Measurements from ENCODE around the gene C16orf89.
"Not testable (repeated sequence)": the region's sequence is repeated elsewhere in the genome, so short reads cannot be mapped to it uniquely, and the experiment has no call there.

C16orf89 gene

GRCh38 chr16:5065813-5066212 lies at the start of gene C16orf89:
C16orf89 (minus strand) TSS chr16:5065956; CDS start chr16:5065908, 48 bp downstream.
- no peak for DNase-seq (ENCODE audit: low spot score)

- DNase-seq (ENCODE audit: low spot score), result not testable (repeated sequence)
These were observed 45.2 kb upstream of the C16orf89 start for GRCh38 chr16:5110933-5111332.

- no peak for DNase-seq (ENCODE audit: low spot score)
These were observed 42.9 kb upstream of the C16orf89 start for GRCh38 chr16:5108505-5109158.

GRCh38 chr16:5105039-5105438 lies 39.3 kb upstream of the C16orf89 start:
- not testable (repeated sequence) for DNase-seq (ENCODE audit: low spot score)

GRCh38 chr16:5103296-5104032 lies 37.7 kb upstream of the C16orf89 start:
- not testable (repeated sequence) for DNase-seq (ENCODE audit: low spot score)

GRCh38 chr16:5099174-5099573 lies 33.4 kb upstream of the C16orf89 start:
- not testable (repeated sequence) for DNase-seq (ENCODE audit: low spot score)

GRCh38 chr16:5098221-5099159 lies 32.7 kb upstream of the C16orf89 start:
- peak; percentile 56 for DNase-seq (ENCODE audit: low spot score)

- DNase-seq (ENCODE audit: low spot score), result peak; percentile 96
These were observed 31.9 kb upstream of the C16orf89 start, which contains the start of gene EEF2KMT for GRCh38 chr16:5097470-5098220. EEF2KMT (minus strand) TSS chr16:5097795; CDS start chr16:5097739, 56 bp downstream.

- peak; percentile 36 for DNase-seq (ENCODE audit: low spot score)
These were observed 31.3 kb upstream of the C16orf89 start for GRCh38 chr16:5097061-5097469.

GRCh38 chr16:5096437-5097060 lies 30.8 kb upstream of the C16orf89 start:
- DNase-seq (ENCODE audit: low spot score), result not testable (repeated sequence)

- not testable (repeated sequence) for DNase-seq (ENCODE audit: low spot score)
These were observed 29.5 kb upstream of the C16orf89 start for GRCh38 chr16:5095145-5095830.

- not testable (repeated sequence) for DNase-seq (ENCODE audit: low spot score)
These were observed 28.0 kb upstream of the C16orf89 start for GRCh38 chr16:5093746-5094145.

- not testable (repeated sequence) for DNase-seq (ENCODE audit: low spot score)
These were observed 27.3 kb upstream of the C16orf89 start for GRCh38 chr16:5093081-5093480.

- not testable (repeated sequence) for DNase-seq (ENCODE audit: low spot score)
These were observed 24.8 kb upstream of the C16orf89 start for GRCh38 chr16:5090592-5090991.

- DNase-seq (ENCODE audit: low spot score), result not testable (repeated sequence)
These were observed 24.3 kb upstream of the C16orf89 start for GRCh38 chr16:5089911-5090555.

- DNase-seq (ENCODE audit: low spot score), result not testable (repeated sequence)
These were observed 23.2 kb upstream of the C16orf89 start for GRCh38 chr16:5088936-5089335.

GRCh38 chr16:5088086-5088790 lies 22.5 kb upstream of the C16orf89 start:
- DNase-seq (ENCODE audit: low spot score), result not testable (repeated sequence)

GRCh38 chr16:5085716-5086115 lies 20.0 kb upstream of the C16orf89 start:
- not testable (repeated sequence) for DNase-seq (ENCODE audit: low spot score)

- peak; percentile 64 for DNase-seq (ENCODE audit: low spot score)
These were observed 19.0 kb upstream of the C16orf89 start for GRCh38 chr16:5084802-5085201.

Measured in activated CD4-positive, alpha-beta T cell treated with anti-CD3 and anti-CD28 coated beads, Interleukin-2, Interleukin-4, amounts not matched to agents 100 ng/mL and 50 ng/mL, durations not matched to agents 16 hours and 8 hours (primary cell).